Kidney epithelial cell (primary cell): ENCODE results near the gene ANKRD55. TPM values are rescaled to one million over a fixed set of nuclear protein-coding genes. Genes with fewer than 3 reads are reported as not detected.

ENCODE experiments used
- DNase-seq: peaks from one replicate; pipeline ENCODE4 v3.0.0-alpha.2; 2010; ENCODE audit warnings: low read depth
- H3K27me3 ChIP-seq: 2 replicates; pipeline ENCODE4 v1.6.0; 2011; ENCODE audit warnings: low read length; ENCODE audit not compliant: control insufficient read depth, insufficient read depth
- H3K36me3 ChIP-seq: 2 replicates; pipeline ENCODE4 v1.5.1; 2011; ENCODE audit warnings: low read length; ENCODE audit not compliant: control insufficient read depth, insufficient read depth
- H3K4me3 ChIP-seq: 2 replicates; pipeline ENCODE4 v1.5.1; 2011; ENCODE audit warnings: low read depth, mild to moderate bottlenecking, control low read depth, low read length
- total RNA-seq: library from RNA; depleted of rRNA; stranded (reverse); fragments of >200 nt; gene quantifications from 2 replicates; pipeline ENCODE4 v1.2.3, GENCODE V29; 2015
- TF ChIP-seq, protein P1 (sequence below): IDR thresholded peaks from 2 replicates; pipeline ENCODE4 v1.5.1; 2011; ENCODE audit warnings: mild to moderate bottlenecking, moderate library complexity, low read length, control low read depth, inconsistent platforms; ENCODE audit not compliant: insufficient read depth, poor library complexity, severe bottlenecking

The ANKRD55 gene
- total RNA-seq, 1 donor from 2014 or later, result not detected

DNA sequence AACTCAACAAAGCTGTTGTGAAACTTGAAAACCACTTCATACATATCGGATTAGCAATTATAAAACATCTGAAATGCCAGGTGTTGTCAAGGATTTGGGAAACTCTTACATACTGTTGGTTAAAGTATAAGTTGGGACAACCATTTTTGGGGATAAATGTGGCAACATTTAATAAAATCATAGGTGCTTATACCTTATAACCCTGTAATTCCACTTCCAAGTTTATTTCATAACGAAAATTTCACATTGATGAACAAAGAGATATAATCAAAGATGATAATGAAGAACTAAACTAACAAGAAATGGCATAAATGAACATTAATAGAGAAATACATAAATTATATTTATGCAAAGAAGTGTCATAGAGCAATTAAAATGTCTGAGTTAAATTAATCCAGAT, 54.3 kb downstream of the ANKRD55 start:
- H3K4me3 ChIP-seq, result no peak overlapping the region
- H3K27me3 ChIP-seq, result no peaks in the 10 kb centered on the region
- DNase-seq, result no peak
- no peaks in the 10 kb centered on the region for H3K36me3 ChIP-seq
- TF ChIP-seq, protein P1, sequence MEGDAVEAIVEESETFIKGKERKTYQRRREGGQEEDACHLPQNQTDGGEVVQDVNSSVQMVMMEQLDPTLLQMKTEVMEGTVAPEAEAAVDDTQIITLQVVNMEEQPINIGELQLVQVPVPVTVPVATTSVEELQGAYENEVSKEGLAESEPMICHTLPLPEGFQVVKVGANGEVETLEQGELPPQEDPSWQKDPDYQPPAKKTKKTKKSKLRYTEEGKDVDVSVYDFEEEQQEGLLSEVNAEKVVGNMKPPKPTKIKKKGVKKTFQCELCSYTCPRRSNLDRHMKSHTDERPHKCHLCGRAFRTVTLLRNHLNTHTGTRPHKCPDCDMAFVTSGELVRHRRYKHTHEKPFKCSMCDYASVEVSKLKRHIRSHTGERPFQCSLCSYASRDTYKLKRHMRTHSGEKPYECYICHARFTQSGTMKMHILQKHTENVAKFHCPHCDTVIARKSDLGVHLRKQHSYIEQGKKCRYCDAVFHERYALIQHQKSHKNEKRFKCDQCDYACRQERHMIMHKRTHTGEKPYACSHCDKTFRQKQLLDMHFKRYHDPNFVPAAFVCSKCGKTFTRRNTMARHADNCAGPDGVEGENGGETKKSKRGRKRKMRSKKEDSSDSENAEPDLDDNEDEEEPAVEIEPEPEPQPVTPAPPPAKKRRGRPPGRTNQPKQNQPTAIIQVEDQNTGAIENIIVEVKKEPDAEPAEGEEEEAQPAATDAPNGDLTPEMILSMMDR, result no peak

- Histone ChIP-seq H3K4me3 (no peak overlapping the region), H3K36me3 (no peaks in the 10 kb centered on the region), H3K27me3 (no peaks in the 10 kb centered on the region)
- DNase-seq, result no peak
- TF ChIP-seq, protein P1, result no peak
These were observed 56.1 kb downstream of the ANKRD55 start for GRCh38 chr5:56176871-56177533.

- no peaks in the 10 kb centered on the region for H3K36me3 ChIP-seq
- no peak overlapping the region for H3K4me3 ChIP-seq
- no peaks in the 10 kb centered on the region for H3K27me3 ChIP-seq
- TF ChIP-seq, protein P1, result no peak
- DNase-seq, result no peak
These were observed 56.9 kb downstream of the ANKRD55 start for GRCh38 chr5:56176155-56176798.

GRCh38 chr5:56175488-56175887, 57.6 kb downstream of the ANKRD55 start:
- no peak overlapping the region for H3K4me3 ChIP-seq
- peak; percentile 53 for DNase-seq
- TF ChIP-seq, protein P1, result no peak
- no peaks in the 10 kb centered on the region for H3K27me3 ChIP-seq
- H3K36me3 ChIP-seq, result no peaks in the 10 kb centered on the region

DNA sequence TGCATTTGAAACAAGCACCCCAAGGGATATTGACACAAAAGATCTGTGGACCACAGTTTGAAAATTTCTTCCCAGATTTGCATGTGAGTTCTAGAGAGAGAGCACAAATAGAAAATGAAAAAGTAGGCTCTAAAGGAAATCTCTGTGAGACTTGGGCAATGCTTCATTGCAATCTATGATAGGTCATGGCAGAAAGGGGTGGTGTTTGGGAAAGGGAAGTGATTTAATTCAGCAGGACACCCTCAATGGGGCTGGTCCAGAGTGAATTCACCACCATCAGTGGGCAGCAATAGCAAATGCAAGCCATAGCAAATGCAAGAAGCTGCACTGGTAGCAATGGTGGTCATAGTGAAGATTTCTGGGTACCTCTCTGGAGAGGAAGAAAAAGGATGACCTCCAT, 58.1 kb downstream of the ANKRD55 start:
- H3K36me3 ChIP-seq, result no peaks in the 10 kb centered on the region
- no peak for DNase-seq
- TF ChIP-seq, protein P1, result no peak
- H3K4me3 ChIP-seq, result no peak overlapping the region
- H3K27me3 ChIP-seq, result no peaks in the 10 kb centered on the region
